ENCODE results near the gene LCN15.

Gene LCN15

DNA sequence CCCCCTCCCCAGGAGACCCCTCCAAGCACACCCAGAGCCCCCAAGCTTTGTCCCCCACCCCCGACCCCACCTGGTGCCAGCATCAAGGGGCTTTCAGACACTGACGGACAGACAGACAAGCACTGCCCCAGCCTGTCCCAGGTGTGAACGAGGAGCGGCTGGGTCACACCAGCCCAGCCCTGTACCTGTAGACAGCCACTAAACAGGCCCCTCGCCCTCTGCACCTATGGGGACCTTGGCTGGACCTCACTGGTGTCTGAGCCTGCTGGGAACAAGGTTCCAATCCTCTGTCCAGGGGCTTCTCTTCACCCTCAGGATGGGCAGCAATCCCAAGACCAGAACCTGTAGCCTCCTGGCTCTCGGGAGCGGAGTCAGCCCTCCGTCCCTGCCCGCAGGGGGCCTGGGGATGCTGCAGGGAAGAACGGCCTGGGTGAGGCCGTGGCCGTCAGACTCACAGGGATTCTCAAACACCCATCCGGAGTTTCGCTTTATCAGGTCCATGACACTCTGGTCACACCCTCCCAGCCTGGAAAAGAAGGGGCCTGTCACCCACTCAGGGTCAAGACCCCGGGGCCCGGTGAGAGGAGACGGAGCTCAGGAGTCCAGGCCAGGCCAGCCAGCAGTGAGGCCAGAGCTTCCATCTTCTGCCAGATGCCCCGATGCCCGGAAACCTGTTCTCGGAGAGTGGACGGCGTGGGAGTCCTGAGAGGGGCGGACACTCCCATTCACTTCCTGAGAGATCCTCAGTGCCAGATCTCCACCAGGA, 18.7 kb downstream of the LCN15 start:
- no CpG with 5 or more reads among the region's 23 CpGs for WGBS (ENCODE audit: extremely low coverage, insufficient coverage, low lambda C conversion rate)

DNA sequence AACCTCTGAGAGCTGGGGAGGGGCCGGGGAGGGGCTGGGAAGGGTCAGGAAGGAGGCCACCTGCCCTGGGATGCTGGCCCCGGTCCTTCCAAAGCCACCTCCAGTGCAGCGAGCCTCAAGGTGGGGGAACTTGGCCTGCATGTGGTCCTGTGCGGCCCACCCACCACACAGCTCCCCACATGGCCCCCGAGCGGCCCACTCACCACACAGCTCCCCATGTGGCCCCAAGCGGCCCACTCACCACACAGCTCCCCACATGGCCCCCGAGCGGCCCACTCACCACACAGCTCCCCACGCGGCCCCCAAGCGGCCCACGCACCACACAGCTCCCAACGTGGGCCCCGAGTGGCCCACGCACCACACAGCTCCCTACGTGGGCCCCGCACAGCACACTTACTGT, 19.5 kb downstream of the LCN15 start:
- no peak overlapping the region for H4K8ac ChIP-seq (ENCODE audit: low read depth, low read length)
- no peak for DNase-seq
- H3K27me3 ChIP-seq (ENCODE audit: insufficient read depth, low read length, poor library complexity) = no peaks in the 10 kb centered on the region
- H3K18ac ChIP-seq (ENCODE audit: low read length) = no peak overlapping the region
- H2BK120ac ChIP-seq (ENCODE audit: low read depth, low read length) = no peak overlapping the region
- no peak overlapping the region for H2BK5ac ChIP-seq (ENCODE audit: low read length)
- H3K4me3 ChIP-seq (ENCODE audit: low read length) = no peak overlapping the region
- no CpG with 5 or more reads among the region's 18 CpGs for WGBS (ENCODE audit: extremely low coverage, insufficient coverage, low lambda C conversion rate)
- H3K4me2 ChIP-seq (ENCODE audit: low read length) = no peak overlapping the region
- no peaks in the 10 kb centered on the region for H3K4me1 ChIP-seq (ENCODE audit: control insufficient read depth, low read depth, low read length)
- H3K36me3 ChIP-seq (ENCODE audit: control insufficient read depth, insufficient read depth, low read length) = no peaks in the 10 kb centered on the region
- H3K23ac ChIP-seq (ENCODE audit: low read length) = no peak overlapping the region
- no peaks in the 10 kb centered on the region for H3K79me2 ChIP-seq (ENCODE audit: control insufficient read depth, insufficient read depth, low read length)
- H4K5ac ChIP-seq (ENCODE audit: low read length) = no peak overlapping the region
- H2BK15ac ChIP-seq (replicated peaks; ENCODE audit: low read depth) = no peak overlapping the region
- no peak overlapping the region for H3K27ac ChIP-seq (ENCODE audit: low read depth, low read length)
- no peak overlapping the region for H3K4ac ChIP-seq (ENCODE audit: low read depth, low read length)
- no peak overlapping the region for H3K56ac ChIP-seq (ENCODE audit: low read length)
- no peak overlapping the region for H2AK5ac ChIP-seq (ENCODE audit: low read length)
- H3K79me1 ChIP-seq (ENCODE audit: low read length) = no peaks in the 10 kb centered on the region
- no peak overlapping the region for H3K9ac ChIP-seq (ENCODE audit: low read length)

More for the DNA sequence above, 18.7 kb downstream of the LCN15 start:
- Histone ChIP-seq H3K36me3 (ENCODE audit: control insufficient read depth, insufficient read depth, low read length) (no peaks in the 10 kb centered on the region), H4K5ac (ENCODE audit: low read length) (no peak overlapping the region), H3K4ac (ENCODE audit: low read depth, low read length) (no peak overlapping the region), H3K23ac (ENCODE audit: low read length) (no peak overlapping the region), H2AK5ac (ENCODE audit: low read length) (no peak overlapping the region), H3K18ac (ENCODE audit: low read length) (no peak overlapping the region), H3K4me1 (ENCODE audit: control insufficient read depth, low read depth, low read length) (no peaks in the 10 kb centered on the region), H3K4me3 (ENCODE audit: low read length) (no peak overlapping the region), H3K27ac (ENCODE audit: low read depth, low read length) (no peak overlapping the region), H3K56ac (ENCODE audit: low read length) (no peak overlapping the region), H2BK15ac (replicated peaks; ENCODE audit: low read depth) (no peak overlapping the region), H4K8ac (ENCODE audit: low read depth, low read length) (no peak overlapping the region), H3K27me3 (ENCODE audit: insufficient read depth, low read length, poor library complexity) (no peaks in the 10 kb centered on the region), H2BK5ac (ENCODE audit: low read length) (no peak overlapping the region), H3K4me2 (ENCODE audit: low read length) (no peak overlapping the region), H3K9ac (ENCODE audit: low read length) (no peak overlapping the region), H3K79me1 (ENCODE audit: low read length) (no peaks in the 10 kb centered on the region), H3K79me2 (ENCODE audit: control insufficient read depth, insufficient read depth, low read length) (no peaks in the 10 kb centered on the region), H2BK120ac (ENCODE audit: low read depth, low read length) (no peak overlapping the region)
- DNase-seq = no peak

DNA sequence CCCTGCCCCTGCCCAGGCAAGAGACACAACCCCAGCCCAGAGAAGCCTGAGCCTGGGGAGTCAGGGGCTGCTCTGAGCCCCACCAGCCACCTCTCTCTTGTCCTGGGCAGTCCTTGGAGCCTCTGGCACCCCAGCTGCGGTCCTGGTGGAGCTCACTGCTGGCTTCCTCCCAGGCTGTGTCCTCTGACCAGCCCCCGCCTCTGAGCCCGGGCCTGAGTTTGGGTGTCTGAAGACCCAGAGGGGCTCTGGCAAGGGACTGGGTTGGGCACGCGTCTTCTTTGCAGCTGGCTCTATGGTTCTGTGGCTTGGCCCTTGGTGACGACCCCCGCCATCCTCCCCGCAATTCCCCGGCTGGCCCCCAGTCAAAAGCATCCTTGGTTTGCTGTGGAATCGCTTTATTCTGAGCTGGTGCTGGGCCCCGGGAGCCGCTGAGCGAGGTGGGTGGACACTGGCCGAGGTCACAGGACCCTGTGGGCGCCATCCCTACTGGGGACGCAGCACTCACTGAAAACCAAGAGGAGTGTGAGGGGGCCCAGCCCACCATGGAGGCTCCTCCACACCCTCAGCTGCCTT, 20.6 kb downstream of the LCN15 start:
- no peak for DNase-seq
- Histone ChIP-seq H3K18ac (ENCODE audit: low read length) (no peak overlapping the region), H2AK5ac (ENCODE audit: low read length) (no peak overlapping the region), H2BK120ac (ENCODE audit: low read depth, low read length) (no peak overlapping the region), H3K79me1 (ENCODE audit: low read length) (no peaks in the 10 kb centered on the region), H2BK5ac (ENCODE audit: low read length) (no peak overlapping the region), H3K4me1 (ENCODE audit: control insufficient read depth, low read depth, low read length) (no peaks in the 10 kb centered on the region), H3K4me3 (ENCODE audit: low read length) (no peak overlapping the region), H2BK15ac (replicated peaks; ENCODE audit: low read depth) (no peak overlapping the region), H3K4me2 (ENCODE audit: low read length) (no peak overlapping the region), H3K27ac (ENCODE audit: low read depth, low read length) (no peak overlapping the region), H3K36me3 (ENCODE audit: control insufficient read depth, insufficient read depth, low read length) (no peaks in the 10 kb centered on the region), H4K5ac (ENCODE audit: low read length) (no peak overlapping the region), H3K56ac (ENCODE audit: low read length) (no peak overlapping the region), H3K4ac (ENCODE audit: low read depth, low read length) (no peak overlapping the region), H3K27me3 (ENCODE audit: insufficient read depth, low read length, poor library complexity) (no peaks in the 10 kb centered on the region), H4K8ac (ENCODE audit: low read depth, low read length) (no peak overlapping the region), H3K9ac (ENCODE audit: low read length) (no peak overlapping the region), H3K23ac (ENCODE audit: low read length) (no peak overlapping the region), H3K79me2 (ENCODE audit: control insufficient read depth, insufficient read depth, low read length) (no peaks in the 10 kb centered on the region)
- no CpG with 5 or more reads among the region's 16 CpGs for WGBS (ENCODE audit: extremely low coverage, insufficient coverage, low lambda C conversion rate)

DNA sequence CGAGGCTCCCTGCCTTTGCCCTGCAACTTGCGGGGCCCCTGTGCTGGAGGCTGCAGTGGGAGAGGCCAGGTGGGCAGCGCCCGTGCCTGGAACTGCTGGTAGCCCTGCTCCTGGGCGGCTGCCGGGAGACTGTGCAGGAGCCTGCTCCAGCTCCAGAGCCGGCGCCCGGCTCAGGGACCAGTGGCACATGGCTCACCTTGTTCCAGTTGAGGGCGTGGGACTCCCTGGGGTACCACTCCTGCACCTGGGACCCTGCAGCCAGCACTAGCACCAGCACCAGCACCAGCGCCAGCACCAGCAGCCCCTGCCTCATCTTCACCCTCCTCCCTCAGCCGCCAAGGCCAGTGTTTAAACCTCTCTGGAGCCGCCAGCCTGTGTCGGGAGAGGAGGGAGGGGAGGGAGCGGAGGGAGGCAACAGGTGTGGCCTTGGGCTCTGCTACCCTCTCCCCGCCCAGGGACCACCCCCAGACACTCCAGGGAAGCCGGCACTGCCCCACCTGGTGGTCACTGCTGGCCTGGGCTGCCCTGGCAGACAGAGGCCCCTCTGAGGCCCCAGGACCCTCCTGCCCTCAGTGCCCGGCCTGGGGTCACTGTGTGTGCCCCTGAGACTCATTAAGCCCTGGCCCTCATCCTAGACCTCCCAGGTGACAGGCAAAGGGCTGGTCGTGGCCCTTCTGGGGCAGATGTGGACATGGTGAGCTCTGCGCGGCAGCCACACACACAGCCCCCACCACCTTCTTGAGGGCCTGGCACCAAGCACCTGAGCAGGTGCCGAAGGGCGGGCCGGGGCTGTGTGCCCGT, 21.5 kb downstream of the LCN15 start, which contains the start of gene LCN10:
TSS of gene LCN10 (minus strand) at position 350 of the 801 bp plus-strand sequence. CDS start at position 313, 37 bp downstream.
- Histone ChIP-seq H3K4ac (ENCODE audit: low read depth, low read length) (no peak within 1 kb of the TSS), H2BK120ac (ENCODE audit: low read depth, low read length) (no peak within 1 kb of the TSS), H3K36me3 (ENCODE audit: control insufficient read depth, insufficient read depth, low read length) (no peaks in the 10 kb centered on the region), H4K5ac (ENCODE audit: low read length) (no peak within 1 kb of the TSS), H3K4me1 (ENCODE audit: control insufficient read depth, low read depth, low read length) (no peaks in the 10 kb centered on the region), H2AK5ac (ENCODE audit: low read length) (no peak within 1 kb of the TSS), H3K4me3 (ENCODE audit: low read length) (no peak within 1 kb of the TSS), H4K8ac (ENCODE audit: low read depth, low read length) (no peak within 1 kb of the TSS), H3K79me2 (ENCODE audit: control insufficient read depth, insufficient read depth, low read length) (no peaks in the 10 kb centered on the region), H2BK5ac (ENCODE audit: low read length) (no peak within 1 kb of the TSS), H2BK15ac (replicated peaks; ENCODE audit: low read depth) (no peak within 1 kb of the TSS), H3K79me1 (ENCODE audit: low read length) (no peaks in the 10 kb centered on the region), H3K27ac (ENCODE audit: low read depth, low read length) (no peak within 1 kb of the TSS), H3K4me2 (ENCODE audit: low read length) (no peak within 1 kb of the TSS), H3K23ac (ENCODE audit: low read length) (no peak within 1 kb of the TSS), H3K9ac (ENCODE audit: low read length) (no peak within 1 kb of the TSS), H3K56ac (ENCODE audit: low read length) (peak within 1 kb of the TSS; percentile 42), H3K27me3 (ENCODE audit: insufficient read depth, low read length, poor library complexity) (no peaks in the 10 kb centered on the region), H3K18ac (ENCODE audit: low read length) (no peak within 1 kb of the TSS)
- DNase-seq = peak; percentile 78
- WGBS (ENCODE audit: extremely low coverage, insufficient coverage, low lambda C conversion rate) = no CpG with 5 or more reads among the region's 25 CpGs

DNA sequence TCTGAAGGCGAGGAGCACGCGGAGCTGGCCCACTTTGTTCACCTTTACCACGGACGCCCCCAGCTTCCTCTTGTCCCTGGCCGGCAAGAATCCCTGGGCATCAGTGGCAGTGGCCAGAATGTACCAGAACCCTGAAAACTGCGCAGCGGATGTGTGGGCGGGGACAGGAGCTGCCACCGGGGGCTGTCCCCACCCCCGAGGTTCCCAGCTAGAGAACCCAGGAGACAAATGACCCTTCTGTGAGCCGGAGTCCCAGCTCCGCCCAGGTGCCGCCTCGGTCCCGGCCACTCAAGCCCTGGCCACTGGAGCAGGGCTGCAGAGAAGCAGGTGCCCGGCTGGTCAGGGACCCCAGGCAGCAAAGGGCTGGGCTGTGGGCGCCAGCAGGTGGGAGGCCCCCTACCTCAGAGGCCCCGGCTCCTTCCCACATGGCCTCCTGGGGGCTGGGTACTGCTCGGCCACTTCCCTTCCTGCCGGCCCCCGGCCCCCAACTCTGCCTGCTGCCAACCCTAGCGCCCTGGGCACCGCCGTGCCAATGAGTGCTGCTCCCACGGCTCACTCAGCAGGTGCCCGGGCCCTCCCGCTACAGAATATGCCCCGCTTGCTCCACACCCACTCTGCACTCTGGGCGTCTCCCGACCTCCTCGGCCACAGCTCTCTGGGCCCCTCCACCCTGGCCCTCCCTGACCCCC, 22.3 kb downstream of the LCN15 start:
- H3K36me3 ChIP-seq (ENCODE audit: control insufficient read depth, insufficient read depth, low read length) = no peaks in the 10 kb centered on the region
- H2AK5ac ChIP-seq (ENCODE audit: low read length) = no peak overlapping the region
- H3K4me3 ChIP-seq (ENCODE audit: low read length) = no peak overlapping the region
- no peaks in the 10 kb centered on the region for H3K4me1 ChIP-seq (ENCODE audit: control insufficient read depth, low read depth, low read length)
- H2BK5ac ChIP-seq (ENCODE audit: low read length) = no peak overlapping the region
- no peak overlapping the region for H2BK15ac ChIP-seq (replicated peaks; ENCODE audit: low read depth)
- H4K8ac ChIP-seq (ENCODE audit: low read depth, low read length) = no peak overlapping the region
- no peak overlapping the region for H3K4ac ChIP-seq (ENCODE audit: low read depth, low read length)
- H3K18ac ChIP-seq (ENCODE audit: low read length) = no peak overlapping the region
- no peak overlapping the region for H3K9ac ChIP-seq (ENCODE audit: low read length)
- H3K27ac ChIP-seq (ENCODE audit: low read depth, low read length) = no peak overlapping the region
- H3K56ac ChIP-seq (ENCODE audit: low read length) = no peak overlapping the region
- DNase-seq = no peak
- no peak overlapping the region for H2BK120ac ChIP-seq (ENCODE audit: low read depth, low read length)
- H3K79me2 ChIP-seq (ENCODE audit: control insufficient read depth, insufficient read depth, low read length) = no peaks in the 10 kb centered on the region
- no peak overlapping the region for H3K4me2 ChIP-seq (ENCODE audit: low read length)
- H4K5ac ChIP-seq (ENCODE audit: low read length) = no peak overlapping the region
- WGBS (ENCODE audit: extremely low coverage, insufficient coverage, low lambda C conversion rate) = no CpG with 5 or more reads among the region's 32 CpGs
- H3K27me3 ChIP-seq (ENCODE audit: insufficient read depth, low read length, poor library complexity) = no peaks in the 10 kb centered on the region
- no peak overlapping the region for H3K23ac ChIP-seq (ENCODE audit: low read length)
- no peaks in the 10 kb centered on the region for H3K79me1 ChIP-seq (ENCODE audit: low read length)

Measured in mesendoderm (in vitro differentiated cells).